T follicular helper cell (primary cell): ENCODE results near the gene ANKMY1.
"Not testable (repeated sequence)": the region's sequence is repeated elsewhere in the genome, so short reads cannot be mapped to it uniquely, and the experiment has no call there.

Source experiments
- DNase-seq: peaks from one replicate; pipeline ENCODE4 v3.0.0-alpha.2; 2020; ENCODE audit warnings: low read depth

ANKMY1 gene

DNA sequence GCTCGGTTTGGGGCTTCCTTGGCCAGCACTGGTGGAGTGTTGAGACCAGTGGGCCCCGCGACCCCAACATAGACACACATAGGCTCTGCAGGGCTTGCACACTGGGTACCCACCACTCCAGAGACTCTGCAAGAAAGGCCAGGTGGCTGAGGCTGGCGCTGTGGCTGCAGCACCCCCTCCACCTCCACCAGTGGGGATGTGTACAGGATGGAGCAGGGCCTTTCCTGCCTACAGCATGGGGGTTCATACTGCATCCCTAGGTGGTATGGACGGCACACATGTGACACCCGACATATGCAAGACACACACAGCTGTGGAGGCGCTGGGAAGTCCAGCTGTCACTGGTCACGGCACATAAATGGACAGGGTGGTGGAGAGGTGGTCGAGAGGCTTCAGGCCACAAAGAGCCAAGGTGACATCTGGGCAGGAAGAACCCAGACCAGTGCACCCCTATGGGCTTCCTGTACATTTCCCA is 11.8 kb upstream of the ANKMY1 start:
- DNase-seq: no peak

- peak; percentile 51 for DNase-seq
Measured at GRCh38 chr2:240568678-240569522, 11.1 kb upstream of the ANKMY1 start.

DNA sequence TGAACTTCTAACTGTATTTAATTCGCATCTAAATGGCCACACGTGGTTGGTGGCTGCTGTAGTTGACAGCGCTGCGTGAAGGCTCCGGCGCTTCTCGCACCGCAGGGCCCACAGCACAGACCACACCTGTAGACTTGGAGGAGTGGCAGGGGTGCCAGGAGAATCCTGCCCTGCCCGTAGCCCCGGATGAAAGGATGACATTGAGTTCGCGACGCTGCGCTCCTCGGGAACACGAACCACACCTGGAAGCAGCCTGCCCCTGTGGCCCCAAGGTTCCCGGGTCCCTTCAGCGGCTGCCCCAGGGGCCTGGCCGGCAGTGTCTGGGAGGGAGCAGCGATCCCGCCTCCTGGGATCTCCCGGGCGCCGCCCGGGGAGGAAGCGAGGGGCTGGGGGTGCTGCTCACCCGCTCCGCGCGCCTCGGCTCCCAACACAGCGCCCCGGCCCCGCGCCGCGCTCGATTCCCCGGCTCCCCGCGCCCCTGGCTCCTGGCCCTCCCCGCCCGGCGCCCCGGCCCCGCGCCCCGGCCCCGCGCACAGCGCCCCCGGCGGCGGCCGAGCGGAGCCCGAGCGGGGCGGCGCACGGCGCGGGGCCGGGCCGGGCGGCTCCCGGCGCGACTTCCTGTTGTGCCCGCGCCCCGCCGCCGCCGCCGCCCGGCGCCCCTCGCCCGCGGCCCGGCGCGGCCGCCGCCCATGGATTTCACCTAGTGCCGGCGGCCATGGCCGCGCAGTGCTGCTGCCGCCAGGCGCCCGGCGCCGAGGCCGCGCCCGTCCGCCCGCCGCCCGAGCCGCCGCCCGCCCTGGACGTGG is 10.3 kb upstream of the ANKMY1 start, which contains the start of gene RNPEPL1:
Gene RNPEPL1 (plus strand): TSS at position 613 of the 806 bp plus-strand sequence. CDS start 103 bp downstream, at position 716.
- peak; percentile 40 for DNase-seq

GRCh38 chr2:240567137-240567871 is 9.5 kb upstream of the ANKMY1 start:
- peak; percentile 37 for DNase-seq

- peak; percentile 93 for DNase-seq
Measured at GRCh38 chr2:240566203-240567136, 8.7 kb upstream of the ANKMY1 start.

GRCh38 chr2:240565333-240566202 is 7.8 kb upstream of the ANKMY1 start:
- DNase-seq: peak; percentile 82

DNA sequence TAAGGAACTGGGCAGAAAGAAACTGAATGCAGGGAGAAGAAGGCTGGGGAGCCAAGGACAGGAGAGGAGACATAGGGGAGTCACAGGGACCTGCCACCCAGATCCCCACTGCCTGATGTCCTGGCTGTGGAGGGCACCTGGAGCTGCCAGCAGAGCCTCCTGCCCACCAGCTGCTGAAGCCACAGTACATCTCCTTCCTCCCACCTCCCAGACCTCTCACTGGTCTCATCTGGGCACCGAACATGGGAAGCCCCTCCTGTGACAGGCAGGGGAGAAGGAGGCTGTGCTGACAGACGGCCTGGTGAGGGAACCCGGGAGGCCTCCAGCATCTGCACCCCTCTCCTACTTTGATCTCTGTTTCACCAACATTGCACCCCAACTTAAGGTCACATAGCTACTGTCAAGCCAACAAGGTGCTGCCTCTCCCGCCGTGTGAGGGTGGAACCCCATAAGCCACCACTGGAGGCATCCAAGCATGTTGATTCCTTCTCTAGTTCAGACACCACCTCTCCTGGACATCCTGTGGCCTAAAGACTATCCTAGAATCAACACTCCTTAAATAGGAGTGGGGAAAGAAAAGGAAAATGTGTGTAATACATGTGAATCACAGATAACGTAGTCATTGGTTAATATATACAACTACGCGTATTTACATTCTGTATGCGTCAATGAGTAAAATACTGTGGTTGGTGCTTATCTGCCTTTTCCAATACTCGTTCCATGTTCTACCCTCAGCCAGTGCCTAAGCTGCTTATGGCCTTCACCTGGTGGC is 7.0 kb upstream of the ANKMY1 start:
- DNase-seq: peak; percentile 33

DNA sequence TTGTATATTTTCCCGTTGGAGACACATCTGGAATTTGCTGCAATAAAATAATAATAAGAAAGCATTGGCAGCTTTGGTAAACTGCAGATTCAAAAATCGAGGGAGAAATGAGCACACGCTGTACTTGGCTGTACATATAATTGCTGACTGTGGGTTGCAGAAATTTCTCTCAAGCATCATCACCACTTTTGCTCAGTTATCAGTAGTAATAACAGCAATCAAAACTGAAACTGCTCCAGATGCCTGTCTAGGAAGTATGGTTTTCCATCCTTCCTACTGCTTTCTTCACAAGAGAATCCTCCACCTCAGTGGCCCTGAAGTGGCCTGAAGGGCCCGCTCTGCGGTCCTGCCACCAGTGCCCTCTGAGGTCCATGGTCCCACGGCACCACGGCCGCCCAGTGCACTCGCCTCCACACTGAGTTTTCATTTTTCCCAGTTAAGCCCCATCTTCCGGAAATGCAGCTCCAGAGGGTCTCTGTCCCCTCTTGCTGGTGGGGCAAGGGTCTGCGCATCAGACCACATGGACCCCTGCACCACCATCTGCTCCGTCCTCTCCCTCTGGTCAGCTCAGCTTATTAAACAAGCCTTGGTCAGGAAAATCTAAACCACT is 6.3 kb upstream of the ANKMY1 start:
- DNase-seq: no peak

DNA sequence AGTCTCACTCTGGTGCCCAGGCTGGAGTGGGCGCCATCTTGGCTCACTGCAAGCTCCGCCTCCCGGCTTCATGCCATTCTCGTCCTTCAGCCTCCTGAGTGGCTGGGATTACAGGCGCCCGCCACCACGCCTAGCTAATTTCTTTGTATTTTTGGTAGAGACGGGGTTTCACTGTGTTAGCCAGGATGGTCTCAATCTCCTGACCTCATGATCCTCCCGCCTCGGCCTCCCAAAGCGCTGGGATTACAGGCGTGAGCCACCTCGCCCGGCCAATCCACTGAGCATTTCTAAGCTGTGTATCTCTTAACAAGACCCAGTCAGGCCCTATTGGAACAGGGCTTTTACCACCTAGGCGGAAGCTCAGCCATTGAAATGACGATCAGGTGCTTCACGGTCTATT is 5.4 kb upstream of the ANKMY1 start:
- DNase-seq: not testable (repeated sequence)

- DNase-seq: no peak
Measured at GRCh38 chr2:240561325-240561971, 3.7 kb upstream of the ANKMY1 start.

DNA sequence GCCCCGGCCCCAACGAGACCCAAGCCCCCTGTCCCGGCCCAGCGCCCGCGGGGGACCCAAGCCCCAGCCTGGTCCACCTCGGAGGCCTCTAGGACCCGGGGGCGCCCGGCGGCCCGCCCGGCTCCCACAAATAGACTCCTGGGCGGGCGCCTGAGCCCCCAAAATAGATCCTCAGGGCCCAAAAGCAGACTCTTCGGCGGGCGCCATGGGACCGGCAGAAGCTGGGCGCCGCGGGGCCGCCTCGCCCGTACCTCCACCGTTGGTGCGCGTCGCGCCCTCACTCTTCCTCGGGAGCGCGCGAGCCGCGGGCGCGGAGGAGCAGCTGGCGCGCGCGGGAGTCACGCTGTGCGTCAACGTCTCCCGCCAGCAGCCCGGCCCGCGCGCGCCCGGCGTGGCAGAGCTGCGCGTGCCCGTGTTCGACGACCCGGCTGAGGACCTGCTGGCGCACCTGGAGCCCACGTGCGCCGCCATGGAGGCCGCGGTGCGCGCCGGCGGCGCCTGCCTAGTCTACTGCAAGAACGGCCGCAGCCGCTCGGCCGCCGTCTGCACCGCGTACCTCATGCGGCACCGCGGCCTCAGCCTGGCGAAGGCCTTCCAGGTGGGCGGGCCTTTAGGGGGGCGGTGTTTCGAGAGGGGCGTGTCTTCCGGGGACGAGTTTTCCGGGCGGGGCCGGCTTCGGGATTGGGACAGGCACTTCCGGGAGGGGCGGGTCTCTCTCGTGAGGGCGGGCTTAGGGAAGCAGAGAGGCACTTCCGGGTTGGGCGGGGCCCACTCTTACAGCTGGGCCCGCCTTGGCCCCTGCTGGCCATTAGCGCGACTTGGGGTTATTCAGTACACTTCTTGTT is 2.9 kb upstream of the ANKMY1 start:
- DNase-seq: peak; percentile 99

DNA sequence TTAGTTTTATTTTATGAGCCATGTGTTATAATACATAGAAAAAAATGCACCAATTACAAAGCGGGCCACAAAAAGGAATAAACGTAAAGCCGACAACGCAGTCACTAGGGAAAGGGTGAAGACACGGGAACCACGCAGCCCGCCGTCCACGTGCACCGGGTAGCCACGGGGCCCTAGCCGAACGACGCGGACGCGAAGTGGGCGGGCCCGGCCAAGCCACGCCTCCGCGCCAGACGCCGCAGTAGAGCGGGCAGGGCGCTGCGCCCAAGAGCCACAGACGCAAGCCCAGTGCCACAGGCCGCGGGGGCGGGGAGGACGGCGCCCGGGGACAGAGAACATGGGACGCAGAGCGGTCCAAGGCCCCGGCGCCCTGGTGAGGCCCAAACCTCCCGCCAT is 2.3 kb upstream of the ANKMY1 start, which contains the start of gene DUSP28:
Gene DUSP28 (plus strand): TSS at position 274 of the 396 bp plus-strand sequence. CDS start 328 bp downstream, outside the sequence.
- peak; percentile 79 for DNase-seq

DNA sequence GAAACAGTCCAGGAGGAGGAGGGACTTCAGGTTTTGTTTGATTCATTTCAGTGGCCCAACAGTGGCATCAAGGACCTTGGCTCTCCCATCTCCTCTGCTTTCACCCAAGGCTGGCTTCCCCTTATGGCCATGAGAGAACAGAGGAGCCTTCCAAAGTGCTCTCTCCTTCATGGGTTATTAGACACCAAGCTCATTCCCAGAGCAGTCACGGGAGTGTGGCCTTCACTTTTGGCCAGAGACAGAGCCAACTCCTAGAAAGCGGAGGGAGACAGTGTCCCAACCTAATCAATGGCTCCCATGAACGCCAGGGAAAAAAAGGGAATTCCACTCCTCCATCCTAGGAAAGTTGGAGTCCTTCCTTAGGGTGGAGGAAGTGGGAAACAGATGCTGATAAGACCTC is 1.5 kb upstream of the ANKMY1 start:
- DNase-seq: no peak

- no peak for DNase-seq
Measured at GRCh38 chr2:240558236-240558761, 511 bp upstream of the ANKMY1 start.

DNA sequence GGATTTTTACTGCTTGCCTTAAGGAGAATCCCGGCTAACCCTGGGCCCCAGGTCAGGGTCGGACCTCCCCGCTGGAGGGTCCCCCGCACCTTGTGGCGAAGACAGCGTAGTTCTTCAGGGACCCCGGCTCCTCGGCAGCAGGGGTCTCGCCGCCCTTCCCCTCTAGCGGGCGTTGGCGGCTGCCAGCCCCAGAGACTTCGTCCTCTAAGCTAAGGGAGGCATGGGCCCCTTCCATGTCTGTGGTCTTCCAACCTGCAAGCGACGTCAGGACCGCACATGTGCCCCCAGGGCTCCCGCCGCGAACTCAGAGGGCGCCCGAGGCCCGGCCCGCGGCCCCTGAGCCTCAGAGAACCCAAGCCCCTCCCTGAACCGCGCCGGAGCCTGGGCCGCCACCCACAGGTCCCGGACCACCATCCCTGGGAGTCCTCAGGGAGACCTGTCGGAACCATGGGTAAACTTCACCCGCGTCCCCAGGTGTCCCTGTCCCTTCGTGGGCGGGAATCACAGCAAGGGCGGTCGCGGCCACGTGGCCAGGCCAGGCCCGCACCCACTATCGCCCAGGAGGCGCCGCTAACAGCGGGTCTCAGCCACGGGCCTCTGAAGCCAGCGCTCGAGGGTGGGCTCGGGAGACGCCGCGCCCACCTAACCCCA is 562 bp downstream of the ANKMY1 start:
- no peak for DNase-seq

GRCh38 chr2:240556553-240557100 is 1.2 kb downstream of the ANKMY1 start:
- DNase-seq: peak; percentile 58
